Measurements from ENCODE around the gene CXCL14.

The CXCL14 gene

DNA sequence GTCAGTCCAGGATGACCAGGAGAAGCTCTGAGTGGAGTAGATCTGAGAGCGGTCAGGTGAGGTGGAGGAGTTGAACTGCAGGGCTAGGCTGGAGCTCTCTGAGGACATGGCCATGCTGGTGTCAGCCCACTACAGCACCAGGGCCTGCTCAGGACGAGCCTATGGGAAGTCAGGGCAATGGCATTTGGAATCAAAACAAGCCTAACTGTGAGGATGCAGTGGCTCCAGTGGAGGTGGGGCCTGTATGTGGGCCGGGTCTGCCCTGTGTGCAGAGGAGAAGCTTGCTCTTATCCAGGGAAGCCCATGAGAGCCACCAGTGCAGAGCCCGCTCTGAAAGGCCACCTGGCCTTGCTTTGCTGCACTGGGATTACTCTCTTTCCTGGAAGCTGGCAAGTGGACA lies 11.1 kb downstream of the CXCL14 start:
- no peak for DNase-seq (ENCODE audit: low spot score)

DNA sequence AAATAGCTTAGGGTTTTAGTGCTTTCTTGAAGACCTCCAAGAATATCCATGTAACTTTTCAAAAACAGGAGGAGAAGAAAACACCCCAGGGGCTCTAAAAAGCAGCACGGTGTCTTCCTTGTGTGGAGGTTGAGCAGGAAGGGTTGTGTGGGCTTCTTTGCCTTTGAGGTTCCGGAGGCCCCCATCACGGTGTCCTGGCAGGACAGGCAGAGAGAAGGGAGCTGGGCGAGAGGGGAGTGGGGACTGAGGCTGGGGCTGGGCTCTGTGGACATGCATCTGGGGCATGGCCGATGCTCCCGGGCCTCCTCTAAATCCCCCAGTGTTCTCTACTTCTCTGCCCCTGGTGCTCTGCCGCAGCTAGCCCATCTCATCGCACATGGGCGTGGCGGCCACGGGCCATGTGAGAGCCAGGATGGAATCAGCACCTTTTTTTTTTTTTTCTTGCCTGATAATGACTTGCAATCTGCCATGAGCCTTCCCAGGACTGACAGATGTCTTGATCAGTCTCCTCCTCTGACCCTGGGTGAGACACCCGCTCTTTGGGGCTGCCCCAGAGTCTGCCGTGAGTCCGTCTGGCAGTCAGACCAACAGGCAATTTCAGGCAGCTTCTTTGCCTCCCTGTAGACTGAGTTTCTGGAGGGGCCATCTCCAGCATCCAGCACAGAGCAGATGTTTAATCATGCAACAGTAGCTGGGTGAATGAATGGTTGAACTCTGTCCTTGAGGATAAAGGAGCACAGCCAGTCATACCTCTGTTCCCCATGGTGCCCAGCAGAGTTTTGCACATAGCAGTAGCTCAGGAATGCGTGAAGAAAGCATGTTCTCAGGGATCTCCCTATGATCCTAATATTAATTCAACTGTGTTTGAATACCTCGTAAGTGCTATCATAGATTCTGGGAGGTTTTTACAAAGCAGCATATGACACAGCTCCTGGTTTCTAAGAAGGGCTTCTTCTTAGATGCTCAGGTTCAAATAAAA lies 12.1 kb downstream of the CXCL14 start:
- no peak for DNase-seq (ENCODE audit: low spot score)

DNA sequence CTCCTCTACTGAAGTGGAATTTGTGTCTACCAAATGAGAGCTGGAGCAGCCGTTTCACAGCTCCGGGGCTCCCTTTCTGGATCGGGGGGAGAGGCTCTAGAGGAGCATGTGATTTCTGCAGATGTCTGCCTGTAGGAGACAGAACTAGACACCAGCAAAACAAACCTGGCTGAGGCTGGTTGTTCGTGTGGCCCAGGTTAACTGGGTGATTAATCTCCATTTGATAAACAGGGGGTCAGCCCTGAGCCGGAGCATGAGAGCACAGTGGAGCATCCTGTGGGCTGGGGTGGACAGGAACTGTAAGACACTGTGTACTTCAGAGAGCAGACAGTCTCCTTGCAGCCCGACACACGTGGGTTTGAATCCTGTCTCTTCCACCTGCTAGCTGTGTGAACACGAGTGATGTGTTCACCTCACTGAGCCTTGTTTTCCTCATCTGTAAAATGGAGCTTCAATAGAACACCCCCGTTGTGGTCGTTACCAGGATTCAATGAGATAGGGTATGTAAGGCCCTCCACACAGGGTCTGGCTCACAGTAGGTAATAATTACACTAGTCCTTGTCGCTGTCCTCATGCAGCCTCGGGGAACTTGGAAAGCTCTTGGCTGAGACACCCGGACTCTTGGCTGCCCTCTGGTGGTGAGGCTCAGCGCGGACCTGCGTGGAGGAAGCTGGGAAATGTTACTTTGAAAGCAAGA lies 12.9 kb downstream of the CXCL14 start:
- DNase-seq (ENCODE audit: low spot score) = peak; percentile 59

DNA sequence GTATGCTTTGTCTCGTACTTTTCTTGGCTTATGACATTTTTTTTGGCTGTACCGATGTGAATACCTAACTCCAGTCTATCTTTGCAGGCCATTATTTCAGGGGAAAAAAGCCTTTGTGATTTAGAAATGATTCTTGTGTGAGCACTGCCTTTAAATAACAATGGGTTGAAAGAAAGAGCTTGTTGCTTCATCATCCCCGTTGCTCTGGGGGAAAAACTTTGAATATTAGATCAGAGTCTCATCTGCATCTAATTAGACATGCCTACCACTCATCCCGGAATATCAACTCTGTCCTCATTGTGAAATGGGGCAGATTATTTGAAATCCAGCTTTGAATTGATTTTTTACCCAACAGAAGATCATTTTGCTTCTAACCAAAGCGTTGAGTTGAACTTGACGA lies 13.5 kb downstream of the CXCL14 start:
- no peak for DNase-seq (ENCODE audit: low spot score)

DNA sequence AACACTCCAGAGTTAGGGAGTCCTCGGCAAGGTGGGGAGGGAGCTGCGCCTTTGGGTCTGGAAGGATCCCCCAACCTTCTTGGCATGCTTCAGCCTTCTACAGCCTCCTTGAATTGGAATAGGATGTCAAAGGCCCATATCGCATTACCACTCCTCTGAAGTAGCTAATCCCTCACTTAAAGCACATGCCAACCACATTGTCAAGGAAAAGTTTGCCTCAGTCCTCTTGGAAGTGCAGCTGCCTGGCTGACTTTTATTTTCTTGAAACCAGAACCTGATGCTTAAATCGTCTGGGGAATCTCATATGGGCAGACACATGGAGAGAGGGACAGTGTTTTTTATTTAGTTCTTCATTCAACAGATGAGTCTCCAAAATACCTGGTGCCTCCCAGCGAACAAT lies 14.5 kb downstream of the CXCL14 start:
- no peak for DNase-seq (ENCODE audit: low spot score)

DNA sequence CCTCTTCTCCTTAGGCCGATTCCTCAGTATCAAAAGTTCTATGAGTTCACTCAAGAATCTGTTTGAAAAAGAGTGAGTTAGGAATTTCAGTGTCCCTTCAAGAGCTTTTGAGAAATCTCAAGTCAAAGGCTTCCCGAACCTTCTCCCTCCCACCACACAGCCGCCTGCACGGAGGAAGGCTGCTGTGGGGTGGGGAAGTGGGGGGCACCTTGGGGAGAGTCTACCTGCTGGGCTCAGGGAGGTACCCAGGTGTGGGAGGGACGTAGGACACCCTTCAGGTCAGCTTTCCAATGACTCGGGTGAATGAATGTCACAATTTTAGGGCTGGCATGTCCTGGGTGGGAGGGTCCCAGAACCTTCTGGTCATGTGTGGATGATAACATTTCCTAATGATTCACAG lies 17.5 kb downstream of the CXCL14 start:
- DNase-seq (ENCODE audit: low spot score) = no peak

DNA sequence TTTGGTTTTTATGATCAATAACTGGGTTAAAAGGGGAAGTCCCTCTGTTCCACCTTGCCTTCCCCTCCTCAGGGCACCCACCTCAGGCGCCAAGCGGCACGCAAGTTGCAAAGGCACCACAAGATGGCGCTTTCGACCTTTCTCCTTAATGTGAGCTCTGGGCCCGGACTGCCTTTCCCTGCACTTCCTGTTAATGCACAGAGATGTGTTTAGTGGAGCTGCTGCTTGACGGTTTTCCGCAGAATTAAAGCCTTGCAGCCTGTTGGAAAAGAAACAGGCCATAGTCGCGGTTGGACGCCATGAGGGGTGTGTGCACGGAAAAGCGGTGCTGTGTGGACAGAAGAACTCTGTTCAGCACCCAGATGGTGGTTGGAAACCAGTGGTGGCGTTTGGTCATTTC lies 17.9 kb downstream of the CXCL14 start:
- DNase-seq (ENCODE audit: low spot score) = peak; percentile 71

DNA sequence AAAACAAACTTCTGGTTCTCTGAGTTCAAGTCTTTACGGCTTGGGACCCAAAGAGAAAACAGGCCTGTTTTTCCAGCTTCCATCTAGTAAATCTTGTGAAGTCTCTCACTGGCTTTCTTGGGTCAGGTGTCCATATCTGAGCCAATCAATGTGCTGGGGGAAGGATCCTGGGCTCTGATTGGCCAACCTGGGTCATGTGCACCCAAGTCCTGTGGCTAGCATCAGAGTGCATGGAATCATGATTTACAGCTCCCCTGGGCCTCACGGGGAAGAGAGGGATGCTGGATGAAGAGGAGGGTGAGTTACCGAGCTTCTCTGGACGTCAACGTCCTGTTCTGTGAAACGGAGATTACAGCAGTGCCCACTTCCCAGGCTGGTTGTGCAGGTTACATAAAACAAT lies 19.4 kb downstream of the CXCL14 start:
- DNase-seq (ENCODE audit: low spot score) = no peak

DNA sequence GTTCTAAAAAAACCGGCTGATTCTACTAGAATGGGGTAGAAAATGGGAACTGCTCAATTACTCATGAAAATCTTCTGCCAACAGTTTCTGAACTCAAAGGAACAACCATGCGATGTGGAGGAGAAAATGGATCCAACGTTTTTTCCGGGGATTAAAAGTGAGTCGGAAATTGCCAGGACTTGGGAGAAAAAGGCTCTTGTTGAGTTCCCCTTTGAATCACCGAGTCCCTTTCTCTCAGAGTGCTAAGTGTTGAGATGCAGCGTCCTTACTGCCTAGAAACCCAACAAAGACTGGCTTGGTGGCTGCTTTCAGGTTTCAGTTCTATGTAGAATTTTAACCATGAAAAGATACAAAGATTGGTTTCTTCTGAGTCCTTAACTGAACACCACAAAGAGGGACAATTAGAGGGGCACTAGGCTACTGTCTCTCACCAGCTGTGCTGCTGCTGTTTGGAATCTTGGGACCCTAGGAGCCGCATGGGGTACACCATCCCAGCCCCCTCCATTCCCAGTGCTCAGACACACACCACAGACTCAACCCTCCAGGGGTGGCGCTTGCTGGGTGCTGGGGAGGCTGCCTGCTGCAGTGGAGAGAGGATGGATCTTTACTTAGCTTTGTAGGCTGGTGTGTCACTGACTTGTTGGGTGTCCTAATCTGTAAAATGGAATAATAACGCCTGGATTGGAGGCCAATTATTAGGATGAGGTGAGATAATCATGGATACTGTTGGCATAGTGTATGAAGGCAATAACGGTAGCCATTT lies 21.5 kb downstream of the CXCL14 start:
- DNase-seq (ENCODE audit: low spot score) = no peak

DNA sequence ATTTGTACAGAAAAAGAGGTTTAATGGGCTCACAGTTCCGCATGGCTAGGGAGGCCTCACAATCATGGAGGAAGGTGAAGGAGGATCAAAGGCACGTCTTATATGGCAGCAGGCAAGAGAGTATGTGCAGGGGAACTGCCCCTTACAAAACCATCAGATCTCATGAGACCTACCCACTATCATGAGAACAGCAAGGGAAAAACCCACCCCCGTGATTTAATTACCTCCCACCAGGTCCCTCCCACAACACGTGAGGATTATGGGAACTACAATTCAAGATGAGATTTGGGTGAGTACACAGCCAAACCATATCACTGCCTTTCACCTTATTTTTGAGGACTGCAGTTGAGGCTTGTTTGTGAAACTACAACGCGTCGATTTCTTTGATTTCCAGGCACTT lies 22.2 kb downstream of the CXCL14 start:
- no peak for DNase-seq (ENCODE audit: low spot score)

DNA sequence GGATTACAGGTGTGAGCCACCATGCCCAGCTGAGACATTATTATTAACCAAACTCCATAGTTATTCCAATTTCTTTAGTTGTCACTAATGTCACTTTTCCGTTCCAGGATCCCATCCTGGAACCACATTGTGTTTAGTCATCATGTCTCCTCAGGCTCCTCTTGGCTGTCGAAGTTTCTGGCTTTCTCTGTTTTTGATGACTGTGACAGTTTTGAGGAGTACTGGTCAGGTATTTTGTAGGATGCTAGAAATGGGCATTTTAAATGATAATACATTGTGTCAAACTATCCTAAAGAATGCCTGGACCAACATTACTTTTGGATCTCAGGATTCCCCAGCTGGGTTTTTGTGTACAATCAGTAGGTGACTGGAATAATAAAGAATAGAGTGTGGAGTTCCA lies 23.3 kb downstream of the CXCL14 start:
- DNase-seq (ENCODE audit: low spot score) = no peak

DNA sequence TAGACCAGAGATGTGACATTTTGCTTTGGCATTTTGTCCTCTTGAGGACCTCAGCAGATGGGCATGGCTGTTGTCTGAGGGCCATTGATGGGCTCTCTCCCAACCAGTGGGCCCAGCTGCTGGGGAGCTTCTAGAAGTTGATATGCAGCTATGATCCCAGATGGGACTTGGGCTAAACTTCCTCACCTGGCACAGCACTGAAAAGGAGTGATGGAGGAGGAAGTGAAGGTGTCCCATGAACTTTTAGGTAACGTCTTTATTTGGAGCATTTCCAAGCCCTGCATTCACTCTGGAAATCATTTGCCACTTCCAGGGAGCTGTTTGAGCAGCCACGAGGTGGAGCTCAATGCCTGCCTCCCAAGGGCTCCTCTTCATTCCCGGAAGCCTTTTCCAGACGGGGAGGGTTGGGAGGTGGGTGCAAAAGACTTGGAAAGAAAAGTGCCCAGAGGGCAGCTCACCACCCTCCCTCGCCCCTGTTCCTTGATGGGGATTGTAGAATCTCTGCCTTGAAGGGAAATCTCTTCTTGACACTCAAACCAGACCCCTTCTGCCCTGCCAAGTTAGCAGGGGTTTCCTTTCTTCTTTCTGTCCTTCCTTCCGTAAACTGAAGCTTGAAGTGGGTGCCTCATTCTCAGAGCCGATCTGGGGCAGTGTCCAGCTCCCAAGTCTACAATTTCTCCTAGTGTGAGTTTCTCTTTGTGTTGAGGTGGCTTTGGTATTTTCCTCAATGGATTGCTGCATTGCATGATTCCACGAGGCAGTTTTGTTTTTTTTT lies 24.9 kb downstream of the CXCL14 start:
- DNase-seq (ENCODE audit: low spot score) = peak; percentile 51

DNA sequence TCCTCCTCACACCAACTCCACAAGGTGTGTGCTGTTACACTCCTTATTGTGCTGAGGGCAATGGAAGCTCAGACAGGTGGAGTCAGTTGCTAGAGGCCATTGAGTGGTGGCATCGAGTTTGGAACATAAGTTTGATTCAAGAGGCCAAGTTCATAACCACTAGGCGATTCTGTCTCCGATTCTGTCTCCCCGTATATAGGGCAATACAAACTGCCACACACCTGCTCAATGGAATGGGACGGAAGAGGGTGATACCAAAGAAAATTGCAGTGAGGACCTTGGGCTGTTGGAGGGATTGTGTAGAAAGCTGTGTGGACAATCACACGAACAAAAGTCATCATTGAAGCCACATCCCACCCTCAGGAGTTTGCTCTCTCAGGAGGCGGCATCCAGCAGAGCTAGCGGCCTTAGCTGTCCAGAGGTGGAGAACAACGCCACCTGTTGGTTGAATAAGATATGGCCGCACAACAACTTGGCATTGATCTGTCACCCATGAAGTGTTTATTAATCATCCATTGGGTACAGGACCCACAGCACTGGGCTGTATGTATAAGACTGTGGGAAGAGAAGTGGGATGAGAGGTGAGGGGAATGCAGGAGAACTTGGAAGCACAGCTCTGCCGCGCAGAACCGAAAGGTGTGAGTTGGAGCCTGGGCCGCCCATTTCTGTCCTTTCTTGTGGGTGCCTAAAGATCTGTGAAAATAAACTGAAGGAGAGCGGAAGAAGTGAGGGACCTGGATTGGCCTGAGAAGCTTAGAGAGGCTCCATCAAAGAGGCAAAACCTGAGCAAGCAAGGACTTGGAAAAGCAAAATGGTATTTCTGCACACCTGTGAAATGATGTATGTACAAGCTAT lies 27.0 kb downstream of the CXCL14 start:
- DNase-seq (ENCODE audit: low spot score) = peak; percentile 71

DNA sequence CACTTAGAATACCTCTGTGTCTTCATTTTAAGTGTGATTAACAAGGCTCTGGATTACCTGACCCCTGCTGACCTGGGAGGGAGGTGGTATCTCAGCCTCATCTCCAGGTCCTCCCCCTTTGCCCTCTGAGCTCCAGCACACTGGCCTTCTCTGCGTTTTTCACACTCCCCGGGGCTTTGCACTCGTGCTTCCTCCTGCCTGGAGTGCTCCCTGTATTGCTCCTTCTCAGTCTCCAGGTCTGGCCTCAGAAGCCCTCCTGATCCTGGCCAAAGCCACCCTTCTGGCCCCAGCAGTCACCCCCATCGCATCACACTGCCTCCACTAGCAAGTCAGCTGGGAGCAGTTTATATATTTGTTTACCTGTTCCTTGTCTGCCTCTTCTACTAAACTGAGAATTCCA lies 29.4 kb downstream of the CXCL14 start:
- no peak for DNase-seq (ENCODE audit: low spot score)

DNA sequence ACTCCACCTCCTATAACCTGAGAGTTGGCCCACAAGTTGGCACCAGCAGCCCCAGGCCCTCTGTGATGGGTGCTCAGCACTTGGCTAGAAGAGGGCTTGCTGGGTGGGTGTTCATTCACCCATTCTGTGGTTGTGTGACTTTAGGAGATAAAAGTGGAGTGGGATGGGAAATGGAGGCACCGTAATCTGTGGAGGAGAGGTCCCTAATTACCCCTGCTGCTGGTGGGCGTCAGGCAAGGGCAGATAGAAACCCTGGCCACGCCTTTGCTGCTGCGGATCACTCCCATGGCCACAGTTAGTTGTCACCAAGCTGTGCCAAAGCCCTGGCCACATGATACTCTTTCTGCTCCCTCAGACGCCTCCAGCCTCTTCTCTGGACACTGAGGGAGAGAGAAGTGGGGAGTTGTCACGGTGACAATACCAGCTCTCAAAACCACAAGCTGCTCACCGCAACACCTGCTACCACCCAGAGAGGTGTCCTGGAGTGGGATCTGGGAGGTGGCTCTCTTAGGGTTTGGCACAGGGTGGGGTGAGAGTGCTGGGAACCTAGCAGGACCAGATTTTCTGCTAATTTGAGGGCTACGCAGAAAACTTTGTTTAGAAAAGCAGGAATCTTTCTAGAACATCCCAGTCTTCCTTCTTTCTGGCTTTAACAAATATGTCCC lies 31.1 kb downstream of the CXCL14 start:
- DNase-seq (ENCODE audit: low spot score) = no peak

DNA sequence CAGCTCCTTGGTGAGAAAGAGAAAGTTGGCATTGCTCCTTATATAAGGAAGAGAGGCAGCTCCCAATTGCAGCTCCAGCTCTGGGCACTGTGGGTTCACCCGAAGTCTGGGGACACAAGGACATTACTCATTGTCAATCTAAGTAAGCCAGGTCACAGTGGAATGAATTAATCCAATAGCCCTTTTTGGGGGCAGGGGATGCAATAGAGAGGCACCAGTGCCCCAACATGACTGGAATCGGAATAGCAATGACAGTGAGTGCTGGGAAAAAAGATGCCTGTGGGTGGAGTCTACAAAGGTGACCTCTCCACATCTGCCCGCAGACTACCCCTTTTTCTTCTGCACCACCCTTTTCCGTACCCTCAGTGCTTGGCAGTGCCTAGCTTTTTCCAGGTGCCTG lies 31.9 kb downstream of the CXCL14 start:
- DNase-seq (ENCODE audit: low spot score) = no peak

DNA sequence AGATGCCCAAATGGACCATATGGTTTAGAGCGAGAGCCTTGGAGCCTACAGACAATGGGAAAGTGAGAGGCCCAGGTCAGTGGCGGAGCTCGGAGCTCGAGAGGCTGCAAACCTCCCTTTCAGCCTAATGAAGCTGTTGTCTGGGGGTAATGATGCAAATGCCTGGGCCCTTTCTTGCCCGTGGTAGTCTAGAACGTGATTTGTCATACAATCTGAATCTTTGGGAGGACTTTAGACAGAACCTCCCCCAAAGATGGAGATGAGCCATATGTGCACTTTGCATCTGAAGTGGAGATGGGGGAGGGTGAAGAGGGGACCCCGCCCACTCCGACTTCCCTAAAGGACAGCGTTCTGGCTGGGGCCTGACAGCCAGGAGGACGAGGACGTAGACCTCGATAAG lies 32.7 kb downstream of the CXCL14 start:
- DNase-seq (ENCODE audit: low spot score) = no peak

DNA sequence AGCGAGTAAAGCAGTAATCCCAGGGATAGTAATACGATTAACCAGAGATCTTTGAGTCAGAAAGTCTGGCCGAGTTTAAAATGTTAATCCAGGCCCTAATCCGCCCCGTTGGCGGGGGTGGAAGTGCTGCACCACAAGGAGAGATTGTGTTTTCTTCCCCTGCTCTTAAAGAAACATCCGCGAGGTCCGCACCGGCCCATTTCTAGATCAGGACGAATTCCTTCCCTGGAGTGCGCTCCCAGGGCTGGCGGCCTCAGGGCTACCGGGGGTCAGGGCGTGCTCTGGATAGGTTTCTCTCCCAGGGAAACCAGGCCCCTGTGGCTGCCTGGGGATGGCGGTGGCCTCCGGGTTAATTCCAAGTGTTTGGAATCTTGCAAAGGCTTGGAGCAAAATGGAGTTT lies 33.7 kb downstream of the CXCL14 start:
- no peak for DNase-seq (ENCODE audit: low spot score)

DNA sequence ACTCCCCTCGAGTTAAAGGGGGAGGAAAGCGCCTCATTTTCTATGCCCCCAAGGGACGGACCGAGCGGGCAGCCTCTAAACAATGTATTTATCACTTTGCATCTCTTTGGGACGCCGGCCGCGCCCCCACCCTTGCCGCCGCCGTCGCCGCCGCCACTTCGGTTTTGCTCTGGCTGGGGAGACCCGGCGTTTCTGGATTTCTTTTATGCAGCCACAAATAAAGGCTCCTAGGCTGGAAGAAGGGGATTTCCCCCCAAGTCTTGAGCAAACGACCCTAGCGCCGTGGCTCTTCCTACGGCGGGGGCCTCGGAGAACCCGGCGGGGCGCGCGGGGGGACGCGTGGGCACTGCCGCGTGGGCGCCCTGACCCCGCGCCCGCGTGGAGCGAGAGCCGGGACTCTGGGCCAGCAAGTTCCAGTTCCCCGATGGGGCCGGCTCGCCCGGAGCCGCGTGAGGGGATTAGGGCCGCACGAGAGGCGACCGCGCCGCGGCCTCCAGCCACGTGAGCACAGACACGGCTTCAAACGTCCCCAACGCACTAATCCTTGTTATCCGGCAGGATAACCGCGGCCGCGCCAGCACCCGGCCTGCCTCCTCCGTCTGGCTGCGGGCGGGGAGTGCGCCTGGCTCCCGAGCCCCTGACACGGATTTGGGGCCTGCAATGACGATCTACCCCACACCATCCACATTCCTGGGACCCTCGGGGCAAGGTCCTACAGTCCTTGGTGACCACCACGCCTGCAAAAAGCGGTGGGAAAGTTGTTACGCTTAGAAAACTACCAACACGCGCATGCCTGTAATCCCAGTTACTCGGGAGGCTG lies 35.1 kb downstream of the CXCL14 start:
- DNase-seq (ENCODE audit: low spot score) = no peak

Data from HuH-7.5 (cell line).